OCI-LY1 (cell line): ENCODE measurements around the gene SGCD.

ENCODE experiments used
- CTCF ChIP-seq: fragments of 200-600 bp; sonication (generic), shearing (Covaris generic); IDR thresholded peaks from 2 replicates; pipeline ENCODE4 v1.5.1; 2017; ENCODE audit warnings: mild to moderate bottlenecking, antibody characterized with exemption, low read length, moderate library complexity, mixed read lengths
- EZH2 ChIP-seq: fragments of 200-600 bp; sonication (generic), shearing (Covaris generic); IDR thresholded peaks from 2 replicates; pipeline ENCODE4 v1.8.0; 2017; ENCODE audit warnings: borderline replicate concordance, mixed run types, mild to moderate bottlenecking, antibody characterized with exemption, low read length, moderate library complexity, mixed read lengths

DNA sequence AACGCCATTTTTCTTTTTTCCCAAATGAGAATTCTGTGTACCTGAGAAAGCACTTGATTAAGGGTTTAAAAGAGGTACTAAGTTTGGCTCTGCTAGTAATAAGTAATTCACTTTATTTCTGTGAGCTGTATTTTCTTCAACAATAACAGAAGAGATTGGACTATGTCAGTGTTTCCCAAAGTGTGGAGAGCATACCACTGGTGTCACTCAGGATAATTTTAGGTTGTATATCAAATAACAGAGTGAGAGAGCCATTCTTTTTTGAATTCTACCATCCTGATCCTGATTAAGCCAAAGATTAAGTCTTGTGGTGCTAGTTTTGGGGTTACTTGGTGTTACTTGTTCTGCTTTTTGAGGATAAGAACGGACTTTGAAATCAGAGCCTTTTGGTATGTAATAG is 380.8 kb downstream of the SGCD start:
- TF ChIP-seq CTCF, result no peak
- no peak for TF ChIP-seq EZH2
